Liver (tissue), 9 donors: ENCODE measurements around the gene MDN1. TPM values are rescaled to one million over a fixed set of nuclear protein-coding genes. Genes with fewer than 3 reads are reported as not detected.

Experiments
- DNase-seq: peaks from one replicate; pipeline ENCODE4 v3.0.0-alpha.2; 2017; ENCODE audit warnings: low spot score
- H3K27ac ChIP-seq, 2 donors: one replicate each; pipeline ENCODE4 v1.7.0; 2013; ENCODE audit warnings: inconsistent platforms in 2 of 2, low read length in 2 of 2, control low read depth in 1 of 2, low read depth in 1 of 2, mild to moderate bottlenecking in 1 of 2
- H3K27me3 ChIP-seq, 4 donors: one replicate each; pipeline versions ENCODE4 v1.6.1 to v1.7.0; 2013; ENCODE audit warnings: low read length in 3 of 4, inconsistent platforms in 1 of 4, mild to moderate bottlenecking in 1 of 4, moderate library complexity in 1 of 4; ENCODE audit not compliant: control insufficient read depth in 4 of 4, insufficient read depth in 4 of 4
- H3K36me3 ChIP-seq, 4 donors: one replicate each; pipeline versions ENCODE4 v1.6.1 to v1.7.0; 2013; ENCODE audit warnings: low read length in 3 of 4, mild to moderate bottlenecking in 3 of 4, low read depth in 1 of 4, moderate library complexity in 1 of 4; ENCODE audit not compliant: control insufficient read depth in 4 of 4, insufficient read depth in 3 of 4
- H3K4me1 ChIP-seq, 4 donors: one replicate each; pipeline versions ENCODE4 v1.6.1 to v1.7.0; 2013; ENCODE audit warnings: low read length in 3 of 4, mild to moderate bottlenecking in 3 of 4, moderate library complexity in 1 of 4; ENCODE audit not compliant: control insufficient read depth in 4 of 4, insufficient read depth in 4 of 4
- H3K4me3 ChIP-seq, 3 donors: one replicate each; pipeline versions ENCODE4 v1.6.1 to v1.7.0; 2013; ENCODE audit warnings: low read length in 3 of 3, control low read depth in 1 of 3, low read depth in 1 of 3, mild to moderate bottlenecking in 1 of 3
- H3K9ac ChIP-seq, 2 donors: one replicate each; pipeline ENCODE4 v1.7.0; 2013; ENCODE audit warnings: low read length in 2 of 2, mild to moderate bottlenecking in 2 of 2, moderate library complexity in 2 of 2, control low read depth in 1 of 2, low read depth in 1 of 2
- H3K9me3 ChIP-seq, 4 donors: one replicate each; pipeline versions ENCODE4 v1.6.1 to v1.7.0; 2013; ENCODE audit warnings: low read length in 3 of 4; ENCODE audit not compliant: control insufficient read depth in 4 of 4
- EGR1 ChIP-seq, 2 donors: IDR thresholded peaks; 2 replicates each; pipeline ENCODE4 v1.6.1; 2016 to 2018; ENCODE audit warnings: antibody characterized with exemption in 2 of 2, low read depth in 2 of 2
- FOXA1 ChIP-seq: IDR thresholded peaks from 2 replicates; pipeline ENCODE4 v1.6.1; 2016; ENCODE audit warnings: antibody characterized with exemption
- FOXA2 ChIP-seq: IDR thresholded peaks from 2 replicates; pipeline ENCODE4 v1.6.1; 2016; ENCODE audit warnings: antibody characterized with exemption
- GABPA ChIP-seq, 2 donors: IDR thresholded peaks in 1 of 2; conservative IDR thresholded peaks in 1 of 2; 2 replicates each; pipeline ENCODE4 v1.6.1; 2016; ENCODE audit warnings: antibody characterized with exemption in 2 of 2, mild to moderate bottlenecking in 1 of 2, moderate library complexity in 1 of 2
- HNF4A ChIP-seq, 2 donors: conservative IDR thresholded peaks; 2 replicates each; pipeline ENCODE4 v1.6.1; 2016; ENCODE audit warnings: antibody characterized with exemption in 2 of 2, mild to moderate bottlenecking in 2 of 2
- HNF4G ChIP-seq: IDR thresholded peaks from 2 replicates; pipeline ENCODE4 v1.6.1; 2016; ENCODE audit warnings: antibody characterized with exemption
- JUND ChIP-seq, 2 donors: IDR thresholded peaks; 2 replicates each; pipeline ENCODE4 v1.6.1; 2016; ENCODE audit warnings: antibody characterized with exemption in 2 of 2
- NR2F2 ChIP-seq: IDR thresholded peaks from 2 replicates; pipeline ENCODE4 v1.6.1; 2016; ENCODE audit warnings: antibody characterized with exemption
- RAD21 ChIP-seq, 2 donors: IDR thresholded peaks; 2 replicates each; pipeline ENCODE4 v1.6.1; 2016; ENCODE audit warnings: antibody characterized with exemption in 2 of 2, mild to moderate bottlenecking in 2 of 2
- RXRA ChIP-seq, 2 donors: IDR thresholded peaks; 2 replicates each; pipeline ENCODE4 v1.6.1; 2017 to 2018; ENCODE audit warnings: antibody characterized with exemption in 2 of 2, mild to moderate bottlenecking in 1 of 2
- SP1 ChIP-seq: IDR thresholded peaks from 2 replicates; pipeline ENCODE4 v1.6.1; 2018; ENCODE audit warnings: antibody characterized with exemption, mild to moderate bottlenecking
- TAF1 ChIP-seq: conservative IDR thresholded peaks from 2 replicates; pipeline ENCODE4 v1.6.1; 2016; ENCODE audit warnings: antibody characterized with exemption, mild to moderate bottlenecking
- YY1 ChIP-seq: IDR thresholded peaks from 2 replicates; pipeline ENCODE4 v1.6.1; 2016; ENCODE audit warnings: antibody characterized with exemption, mild to moderate bottlenecking
- ZBTB33 ChIP-seq: IDR thresholded peaks from 2 replicates; pipeline ENCODE4 v1.6.1; 2016; ENCODE audit warnings: antibody characterized with exemption
- WGBS: extraction: QIAGEN DNeasy Blood & Tissue Kit; methylation state at CpG from one replicate; pipeline ENCODE4 v1.1.7; 2013; 5-methylcytosine and 5-hydroxymethylcytosine counted together
- polyA plus RNA-seq, 2 donors: library from polyadenylated mRNA; stranded (reverse) in 1 of 2; unstranded in 1 of 2; fragments of 200-250 nt in 1 of 2; fragments of >200 nt in 1 of 2; fragmentation: Nextera tagmentation in 1 of 2; extraction: Ambion mirVana in 1 of 2; gene quantifications; one replicate each; pipeline versions ENCODE4 v1.2.1 to v1.2.3, GENCODE V29; 2013 to 2015
- total RNA-seq, 2 donors: library from RNA; depleted of rRNA; stranded (reverse); fragments of >200 nt; gene quantifications; one replicate each; pipeline ENCODE4 v1.2.3, GENCODE V29; 2014
- TF ChIP-seq, protein P1 (sequence below): IDR thresholded peaks from 2 replicates; pipeline ENCODE4 v1.6.1; 2016; ENCODE audit warnings: antibody characterized with exemption
- TF ChIP-seq, protein P2 (sequence below): fragments of 150-350 bp; IDR thresholded peaks from 2 replicates; pipeline ENCODE4 v1.5.1; 2017; ENCODE audit warnings: improper control_type of control experiment, low read depth, low read length; ENCODE audit not compliant: missing input control
- TF ChIP-seq, protein P3 (sequence below): IDR thresholded peaks from 2 replicates; pipeline ENCODE4 v1.6.1; 2016; ENCODE audit warnings: antibody characterized with exemption
- TF ChIP-seq, protein P4 (sequence below): IDR thresholded peaks from 2 replicates; pipeline ENCODE4 v1.6.1; 2016; ENCODE audit warnings: antibody characterized with exemption, mild to moderate bottlenecking
- donor health status: healthy.
- donor health status: healthy.
- donor health status: healthy.
- donor health status: healthy.
- donor health status: healthy.

MDN1 gene
- total and polyA plus RNA-seq, 4 donors, result 5.4 to 48.9 (median 22.8) TPM

- Histone ChIP-seq H3K4me3 (no peak overlapping the region), H3K9me3 (no peaks in the 10 kb centered on the region), H3K9ac (no peak overlapping the region), H3K4me1 (no peaks in the 10 kb centered on the region), H3K27ac (no peak overlapping the region), H3K36me3 (peaks cover 9 to 58% (median 48%) of the 10 kb centered on the region in 4 donors), H3K27me3 (no peaks in the 10 kb centered on the region)
- no peak for DNase-seq
- no peak for TF ChIP-seq EGR1 (IDR thresholded peaks at IDR 0.05; ENCODE audit: low read depth in 2 of 2)
- no peak for TF ChIP-seq GABPA (IDR thresholded peaks at IDR 0.05 in 1 of 2, conservative IDR thresholded peaks at IDR 0.05 in 1 of 2)
- TF ChIP-seq, protein P1, sequence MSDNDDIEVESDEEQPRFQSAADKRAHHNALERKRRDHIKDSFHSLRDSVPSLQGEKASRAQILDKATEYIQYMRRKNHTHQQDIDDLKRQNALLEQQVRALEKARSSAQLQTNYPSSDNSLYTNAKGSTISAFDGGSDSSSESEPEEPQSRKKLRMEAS, result no peak
- TF ChIP-seq, protein P2, sequence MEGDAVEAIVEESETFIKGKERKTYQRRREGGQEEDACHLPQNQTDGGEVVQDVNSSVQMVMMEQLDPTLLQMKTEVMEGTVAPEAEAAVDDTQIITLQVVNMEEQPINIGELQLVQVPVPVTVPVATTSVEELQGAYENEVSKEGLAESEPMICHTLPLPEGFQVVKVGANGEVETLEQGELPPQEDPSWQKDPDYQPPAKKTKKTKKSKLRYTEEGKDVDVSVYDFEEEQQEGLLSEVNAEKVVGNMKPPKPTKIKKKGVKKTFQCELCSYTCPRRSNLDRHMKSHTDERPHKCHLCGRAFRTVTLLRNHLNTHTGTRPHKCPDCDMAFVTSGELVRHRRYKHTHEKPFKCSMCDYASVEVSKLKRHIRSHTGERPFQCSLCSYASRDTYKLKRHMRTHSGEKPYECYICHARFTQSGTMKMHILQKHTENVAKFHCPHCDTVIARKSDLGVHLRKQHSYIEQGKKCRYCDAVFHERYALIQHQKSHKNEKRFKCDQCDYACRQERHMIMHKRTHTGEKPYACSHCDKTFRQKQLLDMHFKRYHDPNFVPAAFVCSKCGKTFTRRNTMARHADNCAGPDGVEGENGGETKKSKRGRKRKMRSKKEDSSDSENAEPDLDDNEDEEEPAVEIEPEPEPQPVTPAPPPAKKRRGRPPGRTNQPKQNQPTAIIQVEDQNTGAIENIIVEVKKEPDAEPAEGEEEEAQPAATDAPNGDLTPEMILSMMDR, result no peak
- TF ChIP-seq HNF4A (conservative IDR thresholded peaks at IDR 0.05), result no peak
- no peak for TF ChIP-seq NR2F2
- TF ChIP-seq YY1, result no peak
- no peak for TF ChIP-seq HNF4G
- no peak for TF ChIP-seq RXRA (IDR thresholded peaks at IDR 0.05)
- no peak for TF ChIP-seq RAD21 (IDR thresholded peaks at IDR 0.05)
- TF ChIP-seq ZBTB33, result no peak
- TF ChIP-seq, protein P3, sequence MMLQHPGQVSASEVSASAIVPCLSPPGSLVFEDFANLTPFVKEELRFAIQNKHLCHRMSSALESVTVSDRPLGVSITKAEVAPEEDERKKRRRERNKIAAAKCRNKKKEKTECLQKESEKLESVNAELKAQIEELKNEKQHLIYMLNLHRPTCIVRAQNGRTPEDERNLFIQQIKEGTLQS, result no peak
- no peak for TF ChIP-seq FOXA1
- TF ChIP-seq FOXA2, result no peak
- WGBS, result 91% methylated on average over 1 of the region's 1 CpG
Measured at GRCh38 chr6:89729818-89730217, 89.8 kb downstream of the MDN1 start.

GRCh38 chr6:89727501-89727900 lies 92.1 kb downstream of the MDN1 start:
- TF ChIP-seq, protein P2, result no peak
- TF ChIP-seq, protein P4, sequence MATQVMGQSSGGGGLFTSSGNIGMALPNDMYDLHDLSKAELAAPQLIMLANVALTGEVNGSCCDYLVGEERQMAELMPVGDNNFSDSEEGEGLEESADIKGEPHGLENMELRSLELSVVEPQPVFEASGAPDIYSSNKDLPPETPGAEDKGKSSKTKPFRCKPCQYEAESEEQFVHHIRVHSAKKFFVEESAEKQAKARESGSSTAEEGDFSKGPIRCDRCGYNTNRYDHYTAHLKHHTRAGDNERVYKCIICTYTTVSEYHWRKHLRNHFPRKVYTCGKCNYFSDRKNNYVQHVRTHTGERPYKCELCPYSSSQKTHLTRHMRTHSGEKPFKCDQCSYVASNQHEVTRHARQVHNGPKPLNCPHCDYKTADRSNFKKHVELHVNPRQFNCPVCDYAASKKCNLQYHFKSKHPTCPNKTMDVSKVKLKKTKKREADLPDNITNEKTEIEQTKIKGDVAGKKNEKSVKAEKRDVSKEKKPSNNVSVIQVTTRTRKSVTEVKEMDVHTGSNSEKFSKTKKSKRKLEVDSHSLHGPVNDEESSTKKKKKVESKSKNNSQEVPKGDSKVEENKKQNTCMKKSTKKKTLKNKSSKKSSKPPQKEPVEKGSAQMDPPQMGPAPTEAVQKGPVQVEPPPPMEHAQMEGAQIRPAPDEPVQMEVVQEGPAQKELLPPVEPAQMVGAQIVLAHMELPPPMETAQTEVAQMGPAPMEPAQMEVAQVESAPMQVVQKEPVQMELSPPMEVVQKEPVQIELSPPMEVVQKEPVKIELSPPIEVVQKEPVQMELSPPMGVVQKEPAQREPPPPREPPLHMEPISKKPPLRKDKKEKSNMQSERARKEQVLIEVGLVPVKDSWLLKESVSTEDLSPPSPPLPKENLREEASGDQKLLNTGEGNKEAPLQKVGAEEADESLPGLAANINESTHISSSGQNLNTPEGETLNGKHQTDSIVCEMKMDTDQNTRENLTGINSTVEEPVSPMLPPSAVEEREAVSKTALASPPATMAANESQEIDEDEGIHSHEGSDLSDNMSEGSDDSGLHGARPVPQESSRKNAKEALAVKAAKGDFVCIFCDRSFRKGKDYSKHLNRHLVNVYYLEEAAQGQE, result no peak
- TF ChIP-seq RAD21 (IDR thresholded peaks at IDR 0.05), result no peak
- TF ChIP-seq FOXA1, result no peak
- TF ChIP-seq JUND (IDR thresholded peaks at IDR 0.05), result no peak
- TF ChIP-seq HNF4A (conservative IDR thresholded peaks at IDR 0.05), result no peak
- TF ChIP-seq ZBTB33, result no peak
- TF ChIP-seq, protein P1, result no peak
- no peak for TF ChIP-seq SP1
- no peak for TF ChIP-seq GABPA (IDR thresholded peaks at IDR 0.05 in 1 of 2, conservative IDR thresholded peaks at IDR 0.05 in 1 of 2)
- no peak for TF ChIP-seq FOXA2
- no peak for TF ChIP-seq RXRA (IDR thresholded peaks at IDR 0.05)
- TF ChIP-seq HNF4G, result no peak
- no peak for TF ChIP-seq YY1
- TF ChIP-seq, protein P3, result no peak
- no peak for TF ChIP-seq TAF1
- TF ChIP-seq EGR1 (IDR thresholded peaks at IDR 0.05; ENCODE audit: low read depth in 2 of 2), result no peak
- no peak overlapping the region for H3K27ac ChIP-seq
- H3K9me3 ChIP-seq, result no peaks in the 10 kb centered on the region
- no peak for DNase-seq
- no peaks in the 10 kb centered on the region for H3K4me1 ChIP-seq
- peaks cover 13 to 65% (median 55%) of the 10 kb centered on the region in 4 donors for H3K36me3 ChIP-seq
- WGBS, result 97% methylated on average over 7 of the region's 7 CpGs
- no peak overlapping the region for H3K9ac ChIP-seq
- no peaks in the 10 kb centered on the region for H3K27me3 ChIP-seq
- no peak overlapping the region for H3K4me3 ChIP-seq
